Nephron (organoid): ENCODE measurements around the gene FGD5.
A peak's percentile ranks its signal among the peaks of the same experiment; 100 is the strongest.

Source experiments
- H3K27ac Mint-ChIP-seq, 3 experiments: 2 replicates each; pipeline ENCODE4 v1.8.0; 2020; ENCODE audit warnings: mixed read lengths in 3 of 3, mild to moderate bottlenecking in 2 of 3, moderate library complexity in 1 of 3
- H3K27me3 Mint-ChIP-seq: 2 replicates; pipeline ENCODE4 v1.8.0; 2021; ENCODE audit warnings: low read depth, mild to moderate bottlenecking, moderate library complexity, mixed read lengths
- H3K36me3 Mint-ChIP-seq: 2 replicates; pipeline ENCODE4 v1.8.0; 2020; ENCODE audit warnings: low read depth, mixed read lengths
- H3K4me1 Mint-ChIP-seq: 2 replicates; pipeline ENCODE4 v1.8.0; 2020; ENCODE audit warnings: mixed read lengths
- H3K4me3 Mint-ChIP-seq, 3 experiments: 2 replicates each; pipeline ENCODE4 v1.8.0; 2020; ENCODE audit warnings: mild to moderate bottlenecking in 3 of 3, mixed read lengths in 3 of 3, moderate library complexity in 2 of 3
- H3K9me3 Mint-ChIP-seq: 2 replicates; pipeline ENCODE4 v1.8.0; 2020; ENCODE audit warnings: mixed read lengths
- TF ChIP-seq, protein P1 (sequence below), 3 experiments: fragments of 200-600 bp; sonication (generic); IDR thresholded peaks; one replicate each; pipeline ENCODE4 v1.5.0; 2021; ENCODE audit warnings: antibody characterized with exemption in 3 of 3; ENCODE audit not compliant: unreplicated experiment in 3 of 3

Gene FGD5

DNA sequence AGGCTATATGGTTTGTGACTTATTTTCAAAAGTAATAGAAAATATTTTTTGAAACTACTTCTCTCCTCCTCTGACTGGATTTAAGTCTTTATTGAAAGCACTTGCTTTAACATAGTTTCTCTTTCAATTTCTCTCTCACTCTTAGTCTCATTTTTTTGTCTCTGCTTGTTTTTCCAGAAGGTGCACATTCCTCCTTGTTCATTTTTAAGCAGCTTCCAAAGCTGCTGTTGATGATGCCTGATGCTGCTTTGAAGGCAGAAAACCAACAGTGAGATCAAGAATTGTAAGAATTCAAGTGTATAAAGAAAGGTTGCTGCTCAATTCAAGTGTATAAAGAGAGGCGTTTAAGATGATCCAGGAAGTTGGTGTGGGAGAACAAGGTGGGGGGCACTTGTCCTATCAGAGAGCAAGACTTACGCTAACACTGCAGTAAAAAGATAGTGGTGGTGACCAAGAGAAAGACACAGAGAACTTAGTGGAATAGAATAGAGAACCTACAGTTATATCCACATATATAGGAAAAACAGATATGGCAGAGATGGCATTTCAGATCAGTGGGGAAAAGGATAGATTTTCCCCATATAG, 140.7 kb downstream of the FGD5 start:
- Mint-ChIP-seq H3K27me3 (no peaks in the 10 kb centered on the region), H3K4me1 (peaks cover 11% of the 10 kb centered on the region)

DNA sequence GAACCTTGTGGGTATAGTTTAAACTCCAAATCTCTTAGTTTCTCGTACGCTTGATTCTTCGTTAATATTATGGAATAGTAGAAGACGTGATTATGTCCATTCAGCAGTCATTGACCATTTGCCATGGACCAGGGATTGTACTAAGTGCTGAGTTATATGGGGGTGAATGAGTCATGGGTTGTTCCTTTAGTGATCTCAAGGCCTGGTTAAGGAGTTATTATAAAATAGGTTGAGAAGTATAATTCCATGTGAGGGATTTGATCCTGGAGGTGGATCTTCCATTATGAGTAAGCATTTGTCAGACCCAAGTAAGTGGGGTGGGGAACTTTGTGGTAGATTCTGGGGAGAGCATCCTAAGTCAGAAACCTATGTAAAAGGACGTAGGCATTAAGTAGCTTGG, 144.0 kb downstream of the FGD5 start:
- H3K27ac Mint-ChIP-seq = peak overlapping the region in 1 of 3 experiments; percentile 14
- peaks cover 11% of the 10 kb centered on the region for H3K9me3 Mint-ChIP-seq
- TF ChIP-seq, protein P1, sequence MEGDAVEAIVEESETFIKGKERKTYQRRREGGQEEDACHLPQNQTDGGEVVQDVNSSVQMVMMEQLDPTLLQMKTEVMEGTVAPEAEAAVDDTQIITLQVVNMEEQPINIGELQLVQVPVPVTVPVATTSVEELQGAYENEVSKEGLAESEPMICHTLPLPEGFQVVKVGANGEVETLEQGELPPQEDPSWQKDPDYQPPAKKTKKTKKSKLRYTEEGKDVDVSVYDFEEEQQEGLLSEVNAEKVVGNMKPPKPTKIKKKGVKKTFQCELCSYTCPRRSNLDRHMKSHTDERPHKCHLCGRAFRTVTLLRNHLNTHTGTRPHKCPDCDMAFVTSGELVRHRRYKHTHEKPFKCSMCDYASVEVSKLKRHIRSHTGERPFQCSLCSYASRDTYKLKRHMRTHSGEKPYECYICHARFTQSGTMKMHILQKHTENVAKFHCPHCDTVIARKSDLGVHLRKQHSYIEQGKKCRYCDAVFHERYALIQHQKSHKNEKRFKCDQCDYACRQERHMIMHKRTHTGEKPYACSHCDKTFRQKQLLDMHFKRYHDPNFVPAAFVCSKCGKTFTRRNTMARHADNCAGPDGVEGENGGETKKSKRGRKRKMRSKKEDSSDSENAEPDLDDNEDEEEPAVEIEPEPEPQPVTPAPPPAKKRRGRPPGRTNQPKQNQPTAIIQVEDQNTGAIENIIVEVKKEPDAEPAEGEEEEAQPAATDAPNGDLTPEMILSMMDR (IDR thresholded peaks at IDR 0.05; ENCODE audit: unreplicated experiment in 3 of 3) = no peak
- H3K36me3 Mint-ChIP-seq = peaks cover 56% of the 10 kb centered on the region
- peaks cover 8% of the 10 kb centered on the region for H3K4me1 Mint-ChIP-seq
- H3K27me3 Mint-ChIP-seq = no peaks in the 10 kb centered on the region
- H3K4me3 Mint-ChIP-seq = no peak overlapping the region

More for the DNA sequence above, 140.7 kb downstream of the FGD5 start:
- TF ChIP-seq, protein P1 (IDR thresholded peaks at IDR 0.05; ENCODE audit: unreplicated experiment in 3 of 3) = no peak
- H3K36me3 Mint-ChIP-seq = peaks cover 34% of the 10 kb centered on the region
- no peaks in the 10 kb centered on the region for H3K9me3 Mint-ChIP-seq
- H3K27ac Mint-ChIP-seq = peak overlapping the region in 1 of 3 experiments; percentile 1
- H3K4me3 Mint-ChIP-seq = no peak overlapping the region

DNA sequence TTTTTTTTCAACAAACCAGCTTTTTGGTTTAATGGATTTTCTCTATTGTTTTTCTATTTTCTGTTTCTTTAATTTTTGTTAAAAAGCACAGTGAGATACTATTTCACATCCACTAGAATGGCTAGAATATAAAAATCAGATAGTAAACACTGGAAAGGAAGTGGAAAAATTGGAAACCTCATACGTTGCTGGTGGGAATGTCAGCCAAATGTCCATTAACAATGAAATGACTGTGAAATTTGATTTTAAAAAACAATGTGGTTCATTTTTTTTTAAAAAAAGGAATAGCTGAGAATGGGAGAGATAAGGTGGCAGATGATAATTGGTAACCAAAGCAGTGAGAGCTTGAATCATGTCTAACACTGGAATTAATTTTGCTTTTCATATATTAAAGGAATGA, 148.5 kb downstream of the FGD5 start:
- no peak overlapping the region for H3K27ac Mint-ChIP-seq
- H3K27me3 Mint-ChIP-seq = no peaks in the 10 kb centered on the region
- peaks cover 15% of the 10 kb centered on the region for H3K9me3 Mint-ChIP-seq
- TF ChIP-seq, protein P1 (IDR thresholded peaks at IDR 0.05; ENCODE audit: unreplicated experiment in 3 of 3) = no peak
- peaks cover 65% of the 10 kb centered on the region for H3K36me3 Mint-ChIP-seq
- H3K4me1 Mint-ChIP-seq = no peaks in the 10 kb centered on the region
- no peak overlapping the region for H3K4me3 Mint-ChIP-seq

DNA sequence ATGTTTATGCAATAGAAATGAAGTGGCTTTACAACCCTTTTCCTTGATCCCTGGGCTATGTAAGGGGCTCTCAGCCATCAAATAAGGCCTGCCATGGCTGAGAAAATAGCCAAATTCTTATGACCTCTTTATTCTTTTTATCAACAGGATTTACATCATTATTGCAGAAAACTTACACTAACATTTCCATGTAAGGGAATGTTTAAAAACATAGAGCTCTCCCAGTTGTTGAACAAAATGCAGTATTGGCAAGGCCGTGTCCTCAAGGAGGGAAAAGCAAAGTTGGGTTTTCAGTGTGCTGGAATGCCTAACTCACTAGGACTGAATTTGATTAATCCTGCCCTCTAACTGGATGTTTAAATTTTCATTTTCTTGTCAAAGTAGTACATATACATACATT, 150.9 kb downstream of the FGD5 start:
- Mint-ChIP-seq H3K27ac (peak overlapping the region in 1 of 3 experiments; percentile 35), H3K27me3 (no peaks in the 10 kb centered on the region), H3K4me1 (no peaks in the 10 kb centered on the region), H3K9me3 (peaks cover 24% of the 10 kb centered on the region), H3K4me3 (no peak overlapping the region), H3K36me3 (peaks cover 73% of the 10 kb centered on the region)
- TF ChIP-seq, protein P1 (IDR thresholded peaks at IDR 0.05; ENCODE audit: unreplicated experiment in 3 of 3) = no peak

DNA sequence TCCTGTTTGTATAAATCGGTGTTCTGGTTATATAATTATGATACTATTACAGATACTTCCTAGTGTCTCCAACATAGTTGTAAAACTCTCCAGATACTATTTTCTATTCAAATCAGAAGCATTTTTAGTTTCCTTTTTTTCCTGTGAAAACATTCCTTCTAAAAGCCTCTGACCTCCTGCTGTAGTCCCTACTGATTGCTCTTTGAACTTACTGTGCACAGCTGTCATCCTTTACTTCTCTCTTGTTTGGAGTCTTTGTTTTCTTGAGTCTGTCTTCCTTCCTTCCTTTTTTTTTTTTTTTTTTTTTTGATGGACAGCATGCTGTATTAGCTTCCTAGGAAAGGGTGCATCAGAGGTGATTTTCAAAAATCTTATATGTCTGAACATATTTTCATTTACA, 157.6 kb downstream of the FGD5 start:
- Mint-ChIP-seq H3K27me3 (no peaks in the 10 kb centered on the region), H3K9me3 (peaks cover 9% of the 10 kb centered on the region), H3K4me3 (no peak overlapping the region), H3K4me1 (peaks cover 24% of the 10 kb centered on the region), H3K36me3 (peaks cover 51% of the 10 kb centered on the region), H3K27ac (peak overlapping the region; percentile 63 to 84 (median 79))
- TF ChIP-seq, protein P1 (IDR thresholded peaks at IDR 0.05; ENCODE audit: unreplicated experiment in 3 of 3) = no peak

DNA sequence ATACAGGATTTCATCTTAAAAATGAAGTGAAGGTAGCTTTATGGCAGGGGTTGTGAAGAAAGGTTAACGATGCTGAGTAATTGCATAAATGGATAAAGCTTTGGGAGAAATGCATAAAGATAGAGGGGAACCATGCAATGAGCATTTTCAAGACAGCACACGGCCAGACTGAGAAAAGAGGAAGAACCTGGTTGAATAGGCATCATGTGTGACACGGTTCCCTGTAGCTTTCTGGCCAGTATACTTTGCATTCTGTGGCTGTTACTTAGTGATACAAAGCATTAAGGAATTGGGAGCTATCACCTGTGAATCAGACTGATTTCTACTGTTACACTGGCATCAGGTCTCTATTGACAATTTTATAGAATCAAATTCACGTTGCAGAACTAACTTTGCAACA, 161.9 kb downstream of the FGD5 start:
- H3K27me3 Mint-ChIP-seq = no peaks in the 10 kb centered on the region
- H3K4me3 Mint-ChIP-seq = no peak overlapping the region
- H3K36me3 Mint-ChIP-seq = peaks cover 41% of the 10 kb centered on the region
- no peak overlapping the region for H3K27ac Mint-ChIP-seq
- H3K4me1 Mint-ChIP-seq = peaks cover 19% of the 10 kb centered on the region
- H3K9me3 Mint-ChIP-seq = peaks cover 10% of the 10 kb centered on the region
- TF ChIP-seq, protein P1 (IDR thresholded peaks at IDR 0.05; ENCODE audit: unreplicated experiment in 3 of 3) = no peak
